ENCODE results near the gene STRIP2.
"Not testable (repeated sequence)": the region's sequence is repeated elsewhere in the genome, so short reads cannot be mapped to it uniquely, and the experiment has no call there.

Gene STRIP2

GRCh38 chr7:129453510-129454248, 19.4 kb downstream of the STRIP2 start:
- no peak for DNase-seq (ENCODE audit: low spot score)

- DNase-seq (ENCODE audit: low spot score) = no peak
Measured at GRCh38 chr7:129454249-129454551, 20.0 kb downstream of the STRIP2 start.

GRCh38 chr7:129456421-129456820, 22.2 kb downstream of the STRIP2 start:
- DNase-seq (ENCODE audit: low spot score) = no peak

GRCh38 chr7:129457101-129457500, 22.9 kb downstream of the STRIP2 start:
- no peak for DNase-seq (ENCODE audit: low spot score)

- DNase-seq (ENCODE audit: low spot score) = no peak
Measured at GRCh38 chr7:129458171-129458570, 23.9 kb downstream of the STRIP2 start.

GRCh38 chr7:129461809-129462208, 27.6 kb downstream of the STRIP2 start:
- DNase-seq (ENCODE audit: low spot score) = no peak

GRCh38 chr7:129462420-129462819, 28.2 kb downstream of the STRIP2 start:
- no peak for DNase-seq (ENCODE audit: low spot score)

- DNase-seq (ENCODE audit: low spot score) = no peak
Measured at GRCh38 chr7:129464194-129464593, 30.0 kb downstream of the STRIP2 start.

- no peak for DNase-seq (ENCODE audit: low spot score)
Measured at GRCh38 chr7:129465080-129465479, 30.8 kb downstream of the STRIP2 start.

GRCh38 chr7:129466796-129467195, 32.6 kb downstream of the STRIP2 start:
- no peak for DNase-seq (ENCODE audit: low spot score)

GRCh38 chr7:129468087-129468486, 33.9 kb downstream of the STRIP2 start:
- no peak for DNase-seq (ENCODE audit: low spot score)

- no peak for DNase-seq (ENCODE audit: low spot score)
Measured at GRCh38 chr7:129468547-129468946, 34.3 kb downstream of the STRIP2 start.

- DNase-seq (ENCODE audit: low spot score) = no peak
Measured at GRCh38 chr7:129469930-129470329, 35.7 kb downstream of the STRIP2 start.

- DNase-seq (ENCODE audit: low spot score) = no peak
Measured at GRCh38 chr7:129470411-129470810, 36.2 kb downstream of the STRIP2 start.

GRCh38 chr7:129471402-129471827, 37.2 kb downstream of the STRIP2 start:
- no peak for DNase-seq (ENCODE audit: low spot score)

- not testable (repeated sequence) for DNase-seq (ENCODE audit: low spot score)
Measured at GRCh38 chr7:129475931-129476330, 41.7 kb downstream of the STRIP2 start.

GRCh38 chr7:129476398-129476797, 42.2 kb downstream of the STRIP2 start:
- DNase-seq (ENCODE audit: low spot score) = not testable (repeated sequence)

- DNase-seq (ENCODE audit: low spot score) = no peak
Measured at GRCh38 chr7:129479831-129480230, 45.6 kb downstream of the STRIP2 start.

- no peak for DNase-seq (ENCODE audit: low spot score)
Measured at GRCh38 chr7:129480674-129481363, 46.6 kb downstream of the STRIP2 start.

GRCh38 chr7:129481376-129481775, 47.1 kb downstream of the STRIP2 start:
- DNase-seq (ENCODE audit: low spot score) = not testable (repeated sequence)

GRCh38 chr7:129482781-129483180, 48.5 kb downstream of the STRIP2 start:
- no peak for DNase-seq (ENCODE audit: low spot score)

- DNase-seq (ENCODE audit: low spot score) = no peak
Measured at GRCh38 chr7:129489491-129489890, 55.3 kb downstream of the STRIP2 start.

- DNase-seq (ENCODE audit: low spot score) = no peak
Measured at GRCh38 chr7:129492391-129492790, 58.2 kb downstream of the STRIP2 start.

- no peak for DNase-seq (ENCODE audit: low spot score)
Measured at GRCh38 chr7:129493555-129493954, 59.3 kb downstream of the STRIP2 start.

Measured in HuH-7.5 (cell line).